A673 (cell line): ENCODE measurements around the gene GPLD1. TPM values are rescaled to one million over a fixed set of nuclear protein-coding genes. Genes with fewer than 3 reads are reported as not detected.

Experiments used
- BruUV-seq: library from RNA; stranded (reverse); fragments of 400-500 nt; replicated peaks from 2 replicates; lab custom pipeline; 2021; lab: Mats Ljungman, UMichigan
- CTCF ChIA-PET: fragments of 300-600 bp; sonication (Branson Sonifier 250); formaldehyde crosslinking; loops from one replicate; lab custom pipeline; 2022; ENCODE audit warnings: antibody characterized with exemption; lab: Charles Lee
- POLR2A ChIA-PET: fragments of 300-600 bp; sonication (Branson Sonifier 250); formaldehyde crosslinking; loops from one replicate; lab custom pipeline; 2022; ENCODE audit warnings: antibody characterized with exemption; ENCODE audit not compliant: low non-redundant PET; lab: Charles Lee
- DNase-seq: peaks from one replicate; pipeline ENCODE4 v3.0.0-alpha.2; 2015; ENCODE audit warnings: low spot score
- H3K27ac ChIP-seq: fragments of 200-600 bp; sonication (generic); 2 replicates; pipeline ENCODE4 v1.5.1; 2016; ENCODE audit warnings: mixed run types, low read depth, mild to moderate bottlenecking, mixed read lengths, antibody characterized with exemption, low read length; ENCODE audit not compliant: poor library complexity, severe bottlenecking
- H3K27me3 ChIP-seq: fragments of 200-600 bp; sonication (generic); replicated peaks from 2 replicates; pipeline ENCODE4 v1.6.1; 2017; ENCODE audit warnings: mixed run types, low read depth, mild to moderate bottlenecking, mixed read lengths, antibody characterized with exemption, low read length; ENCODE audit not compliant: insufficient read depth, poor library complexity
- H3K36me3 ChIP-seq: fragments of 200-600 bp; sonication (generic); 2 replicates; pipeline ENCODE4 v1.6.1; 2016; ENCODE audit warnings: mixed run types, mild to moderate bottlenecking, mixed read lengths, antibody characterized with exemption, low read length; ENCODE audit not compliant: insufficient read depth, poor library complexity, severe bottlenecking
- H3K4me1 ChIP-seq: fragments of 200-600 bp; sonication (generic); 2 replicates; pipeline ENCODE4 v1.6.1; 2017; ENCODE audit warnings: mixed run types, mild to moderate bottlenecking, mixed read lengths, antibody characterized with exemption, low read length; ENCODE audit not compliant: insufficient read depth, poor library complexity, severe bottlenecking
- H3K4me3 ChIP-seq: fragments of 200-600 bp; sonication (generic); 2 replicates; pipeline ENCODE4 v1.5.1; 2016; ENCODE audit warnings: low read depth, mixed run types, mild to moderate bottlenecking, mixed read lengths, low read length; ENCODE audit not compliant: poor library complexity, severe bottlenecking
- H3K9me3 ChIP-seq: fragments of 200-600 bp; sonication (generic); 2 replicates; pipeline ENCODE4 v1.6.1; 2016; ENCODE audit warnings: mixed run types, low read depth, mild to moderate bottlenecking, mixed read lengths, antibody characterized with exemption, low read length; ENCODE audit not compliant: poor library complexity, severe bottlenecking
- CTCF ChIP-seq: fragments of 300-800, 200-600 bp; sonication (generic); conservative IDR thresholded peaks from 2 replicates; pipeline ENCODE4 v1.5.1; 2017; ENCODE audit warnings: low read depth, mild to moderate bottlenecking, antibody characterized with exemption, low read length, moderate library complexity, mixed read lengths
- EZH2 ChIP-seq: fragments of 200-600 bp; sonication (generic); IDR thresholded peaks from 2 replicates; pipeline ENCODE4 v1.6.1; 2017; ENCODE audit warnings: borderline replicate concordance, low read depth, mild to moderate bottlenecking, mixed read lengths, antibody characterized with exemption, low read length; ENCODE audit not compliant: poor library complexity, severe bottlenecking
- intact Hi-C: fragments of 100-400 bp; cut with micrococcal nuclease; formaldehyde crosslinking; loops from one replicate; pipeline ENCODE4 v1.10.0; 2022; ENCODE audit not compliant: unreplicated experiment
- total RNA-seq: library from RNA; stranded (reverse); gene quantifications from 2 replicates; pipeline ENCODE4 v1.2.3, GENCODE V29; 2021

Gene GPLD1
- total RNA-seq, 1 experiment from 2014 or later = 1.1 TPM

- no peak overlapping the region for H3K4me3 ChIP-seq
- H3K9me3 ChIP-seq = no peaks in the 10 kb centered on the region
- intact Hi-C loops = no loop called here
- no TSS peak for BruUV-seq
- no peak for TF ChIP-seq EZH2
- TF ChIP-seq CTCF = no peak
- POLR2A ChIA-PET = no interaction called here
- no peaks in the 10 kb centered on the region for H3K27me3 ChIP-seq
- no peak for DNase-seq
- CTCF ChIA-PET = no interaction called here
- no peaks in the 10 kb centered on the region for H3K36me3 ChIP-seq
- no peaks in the 10 kb centered on the region for H3K4me1 ChIP-seq
- H3K27ac ChIP-seq = no peak overlapping the region
Measured at GRCh38 chr6:24445704-24446103, 43.7 kb downstream of the GPLD1 start.

- CTCF ChIA-PET = no interaction called here
- Histone ChIP-seq H3K36me3 (no peaks in the 10 kb centered on the region), H3K4me1 (no peaks in the 10 kb centered on the region), H3K27me3 (no peaks in the 10 kb centered on the region), H3K9me3 (no peaks in the 10 kb centered on the region), H3K4me3 (no peak overlapping the region), H3K27ac (no peak overlapping the region)
- intact Hi-C loops = no loop called here
- no peak for DNase-seq
- no TSS peak for BruUV-seq
- TF ChIP-seq EZH2 = no peak
- no peak for TF ChIP-seq CTCF
- POLR2A ChIA-PET = no interaction called here
Measured at GRCh38 chr6:24444588-24444987, 44.8 kb downstream of the GPLD1 start.

- no peaks in the 10 kb centered on the region for H3K9me3 ChIP-seq
- POLR2A ChIA-PET = no interaction called here
Measured at GRCh38 chr6:24441599-24441904, 47.8 kb downstream of the GPLD1 start.

More at GRCh38 chr6:24441599-24441904, 47.8 kb downstream of the GPLD1 start:
- Histone ChIP-seq H3K27me3 (no peaks in the 10 kb centered on the region), H3K27ac (no peak overlapping the region), H3K4me3 (no peak overlapping the region), H3K4me1 (no peaks in the 10 kb centered on the region), H3K36me3 (no peaks in the 10 kb centered on the region)
- BruUV-seq = no TSS peak
- TF ChIP-seq EZH2 (no peak), CTCF (no peak)
- DNase-seq = no peak
- CTCF ChIA-PET = no interaction called here
- intact Hi-C loops = no loop called here
